Measurements from ENCODE around the gene PLA2G4A.

Gene PLA2G4A

GRCh38 chr1:186828611-186829454 lies at the start of gene PLA2G4A:
Gene PLA2G4A, plus strand, starts transcription at chr1:186828949. Its CDS starts 25,406 bp downstream, at chr1:186854355.
- DNase-seq: peak; percentile 31

- no peak for DNase-seq
These were observed 48.7 kb upstream of the PLA2G4A start for GRCh38 chr1:186780076-186780475.

GRCh38 chr1:186781730-186782129 lies 47.0 kb upstream of the PLA2G4A start:
- no peak for DNase-seq

GRCh38 chr1:186782791-186783190 lies 46.0 kb upstream of the PLA2G4A start:
- DNase-seq: no peak

- no peak for DNase-seq
These were observed 45.6 kb upstream of the PLA2G4A start for GRCh38 chr1:186783193-186783592.

- no peak for DNase-seq
These were observed 43.2 kb upstream of the PLA2G4A start for GRCh38 chr1:186785503-186785902.

GRCh38 chr1:186790101-186790500 lies 38.6 kb upstream of the PLA2G4A start:
- DNase-seq: no peak

GRCh38 chr1:186792870-186793581 lies 35.7 kb upstream of the PLA2G4A start:
- no peak for DNase-seq

- no peak for DNase-seq
These were observed 35.2 kb upstream of the PLA2G4A start for GRCh38 chr1:186793582-186793927.

GRCh38 chr1:186798960-186799688 lies 29.6 kb upstream of the PLA2G4A start:
- no peak for DNase-seq

- no peak for DNase-seq
These were observed 29.1 kb upstream of the PLA2G4A start for GRCh38 chr1:186799689-186800054.

GRCh38 chr1:186802388-186802787 lies 26.4 kb upstream of the PLA2G4A start:
- DNase-seq: no peak

GRCh38 chr1:186804679-186805078 lies 24.1 kb upstream of the PLA2G4A start:
- no peak for DNase-seq

- DNase-seq: no peak
These were observed 22.3 kb upstream of the PLA2G4A start for GRCh38 chr1:186806477-186806876.

- DNase-seq: no peak
These were observed 21.6 kb upstream of the PLA2G4A start for GRCh38 chr1:186807163-186807562.

GRCh38 chr1:186811892-186812291 lies 16.9 kb upstream of the PLA2G4A start:
- no peak for DNase-seq

- DNase-seq: peak; percentile 58
These were observed 16.2 kb upstream of the PLA2G4A start for GRCh38 chr1:186812570-186812969.

GRCh38 chr1:186813420-186813819 lies 15.3 kb upstream of the PLA2G4A start:
- no peak for DNase-seq

GRCh38 chr1:186819126-186819525 lies 9.6 kb upstream of the PLA2G4A start:
- peak; percentile 44 for DNase-seq

GRCh38 chr1:186819563-186819962 lies 9.2 kb upstream of the PLA2G4A start:
- no peak for DNase-seq

GRCh38 chr1:186829686-186830587 lies 1.2 kb downstream of the PLA2G4A start:
- DNase-seq: no peak

- DNase-seq: no peak
These were observed 2.4 kb downstream of the PLA2G4A start for GRCh38 chr1:186831168-186831567.
